ENCODE data around the gene POLR2I.

Gene POLR2I

DNA sequence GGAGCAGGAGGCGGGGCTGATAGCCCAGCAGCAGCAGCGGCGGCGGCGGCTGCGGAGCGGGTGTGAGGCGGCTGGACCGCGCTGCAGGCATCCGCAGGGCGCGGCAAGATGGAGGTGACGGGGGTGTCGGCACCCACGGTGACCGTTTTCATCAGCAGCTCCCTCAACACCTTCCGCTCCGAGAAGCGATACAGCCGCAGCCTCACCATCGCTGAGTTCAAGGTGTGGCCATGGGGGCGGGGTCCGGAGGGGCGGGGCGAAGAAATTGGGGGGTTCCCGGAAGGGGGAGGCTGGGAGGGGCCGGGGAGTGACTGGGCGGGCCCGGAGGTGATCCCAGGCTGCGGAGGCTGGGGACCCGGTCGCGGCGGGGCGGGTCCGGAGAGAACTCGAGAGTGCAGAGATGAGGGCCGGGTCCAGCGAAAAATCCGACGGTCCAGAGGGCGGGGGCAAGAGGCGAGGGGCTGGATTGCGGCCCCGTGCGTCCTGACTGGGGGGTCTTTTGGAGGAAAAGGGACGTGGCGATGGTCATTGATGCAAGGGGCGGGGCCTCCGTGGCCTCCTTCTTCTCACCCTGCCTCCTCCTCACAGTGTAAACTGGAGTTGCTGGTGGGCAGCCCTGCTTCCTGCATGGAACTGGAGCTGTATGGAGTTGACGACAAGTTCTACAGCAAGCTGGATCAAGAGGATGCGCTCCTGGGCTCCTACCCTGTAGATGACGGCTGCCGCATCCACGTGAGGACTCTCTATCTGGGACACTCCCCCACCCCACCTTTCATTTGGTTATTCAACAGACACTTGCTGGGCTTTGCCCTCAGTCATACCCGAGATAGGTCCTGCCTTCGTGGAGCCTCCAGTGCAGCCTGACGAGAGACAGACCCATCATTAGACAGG is 1.0 kb upstream of the POLR2I start, which contains the start of gene TBCB (continued):
- TF ChIP-seq, protein P1, sequence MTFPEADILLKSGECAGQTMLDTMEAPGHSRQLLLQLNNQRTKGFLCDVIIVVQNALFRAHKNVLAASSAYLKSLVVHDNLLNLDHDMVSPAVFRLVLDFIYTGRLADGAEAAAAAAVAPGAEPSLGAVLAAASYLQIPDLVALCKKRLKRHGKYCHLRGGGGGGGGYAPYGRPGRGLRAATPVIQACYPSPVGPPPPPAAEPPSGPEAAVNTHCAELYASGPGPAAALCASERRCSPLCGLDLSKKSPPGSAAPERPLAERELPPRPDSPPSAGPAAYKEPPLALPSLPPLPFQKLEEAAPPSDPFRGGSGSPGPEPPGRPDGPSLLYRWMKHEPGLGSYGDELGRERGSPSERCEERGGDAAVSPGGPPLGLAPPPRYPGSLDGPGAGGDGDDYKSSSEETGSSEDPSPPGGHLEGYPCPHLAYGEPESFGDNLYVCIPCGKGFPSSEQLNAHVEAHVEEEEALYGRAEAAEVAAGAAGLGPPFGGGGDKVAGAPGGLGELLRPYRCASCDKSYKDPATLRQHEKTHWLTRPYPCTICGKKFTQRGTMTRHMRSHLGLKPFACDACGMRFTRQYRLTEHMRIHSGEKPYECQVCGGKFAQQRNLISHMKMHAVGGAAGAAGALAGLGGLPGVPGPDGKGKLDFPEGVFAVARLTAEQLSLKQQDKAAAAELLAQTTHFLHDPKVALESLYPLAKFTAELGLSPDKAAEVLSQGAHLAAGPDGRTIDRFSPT (tag by site-specific recombination; IDR thresholded peaks at IDR 0.05): no peak
- TF ChIP-seq, protein P2, sequence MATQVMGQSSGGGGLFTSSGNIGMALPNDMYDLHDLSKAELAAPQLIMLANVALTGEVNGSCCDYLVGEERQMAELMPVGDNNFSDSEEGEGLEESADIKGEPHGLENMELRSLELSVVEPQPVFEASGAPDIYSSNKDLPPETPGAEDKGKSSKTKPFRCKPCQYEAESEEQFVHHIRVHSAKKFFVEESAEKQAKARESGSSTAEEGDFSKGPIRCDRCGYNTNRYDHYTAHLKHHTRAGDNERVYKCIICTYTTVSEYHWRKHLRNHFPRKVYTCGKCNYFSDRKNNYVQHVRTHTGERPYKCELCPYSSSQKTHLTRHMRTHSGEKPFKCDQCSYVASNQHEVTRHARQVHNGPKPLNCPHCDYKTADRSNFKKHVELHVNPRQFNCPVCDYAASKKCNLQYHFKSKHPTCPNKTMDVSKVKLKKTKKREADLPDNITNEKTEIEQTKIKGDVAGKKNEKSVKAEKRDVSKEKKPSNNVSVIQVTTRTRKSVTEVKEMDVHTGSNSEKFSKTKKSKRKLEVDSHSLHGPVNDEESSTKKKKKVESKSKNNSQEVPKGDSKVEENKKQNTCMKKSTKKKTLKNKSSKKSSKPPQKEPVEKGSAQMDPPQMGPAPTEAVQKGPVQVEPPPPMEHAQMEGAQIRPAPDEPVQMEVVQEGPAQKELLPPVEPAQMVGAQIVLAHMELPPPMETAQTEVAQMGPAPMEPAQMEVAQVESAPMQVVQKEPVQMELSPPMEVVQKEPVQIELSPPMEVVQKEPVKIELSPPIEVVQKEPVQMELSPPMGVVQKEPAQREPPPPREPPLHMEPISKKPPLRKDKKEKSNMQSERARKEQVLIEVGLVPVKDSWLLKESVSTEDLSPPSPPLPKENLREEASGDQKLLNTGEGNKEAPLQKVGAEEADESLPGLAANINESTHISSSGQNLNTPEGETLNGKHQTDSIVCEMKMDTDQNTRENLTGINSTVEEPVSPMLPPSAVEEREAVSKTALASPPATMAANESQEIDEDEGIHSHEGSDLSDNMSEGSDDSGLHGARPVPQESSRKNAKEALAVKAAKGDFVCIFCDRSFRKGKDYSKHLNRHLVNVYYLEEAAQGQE (tag by site-specific recombination; IDR thresholded peaks at IDR 0.05): peak; percentile 33
- TF ChIP-seq ZNF514 (tag by site-specific recombination; IDR thresholded peaks at IDR 0.05): no peak
- TF ChIP-seq KLF9 (tag by site-specific recombination; IDR thresholded peaks at IDR 0.05; ENCODE audit: low read depth): peak; percentile 98
- TF ChIP-seq GLIS2 (tag by site-specific recombination; IDR thresholded peaks at IDR 0.05): peak; percentile 91
- no peak for TF ChIP-seq ZNF626 (tag by site-specific recombination; IDR thresholded peaks at IDR 0.05)
- TF ChIP-seq, protein P3, sequence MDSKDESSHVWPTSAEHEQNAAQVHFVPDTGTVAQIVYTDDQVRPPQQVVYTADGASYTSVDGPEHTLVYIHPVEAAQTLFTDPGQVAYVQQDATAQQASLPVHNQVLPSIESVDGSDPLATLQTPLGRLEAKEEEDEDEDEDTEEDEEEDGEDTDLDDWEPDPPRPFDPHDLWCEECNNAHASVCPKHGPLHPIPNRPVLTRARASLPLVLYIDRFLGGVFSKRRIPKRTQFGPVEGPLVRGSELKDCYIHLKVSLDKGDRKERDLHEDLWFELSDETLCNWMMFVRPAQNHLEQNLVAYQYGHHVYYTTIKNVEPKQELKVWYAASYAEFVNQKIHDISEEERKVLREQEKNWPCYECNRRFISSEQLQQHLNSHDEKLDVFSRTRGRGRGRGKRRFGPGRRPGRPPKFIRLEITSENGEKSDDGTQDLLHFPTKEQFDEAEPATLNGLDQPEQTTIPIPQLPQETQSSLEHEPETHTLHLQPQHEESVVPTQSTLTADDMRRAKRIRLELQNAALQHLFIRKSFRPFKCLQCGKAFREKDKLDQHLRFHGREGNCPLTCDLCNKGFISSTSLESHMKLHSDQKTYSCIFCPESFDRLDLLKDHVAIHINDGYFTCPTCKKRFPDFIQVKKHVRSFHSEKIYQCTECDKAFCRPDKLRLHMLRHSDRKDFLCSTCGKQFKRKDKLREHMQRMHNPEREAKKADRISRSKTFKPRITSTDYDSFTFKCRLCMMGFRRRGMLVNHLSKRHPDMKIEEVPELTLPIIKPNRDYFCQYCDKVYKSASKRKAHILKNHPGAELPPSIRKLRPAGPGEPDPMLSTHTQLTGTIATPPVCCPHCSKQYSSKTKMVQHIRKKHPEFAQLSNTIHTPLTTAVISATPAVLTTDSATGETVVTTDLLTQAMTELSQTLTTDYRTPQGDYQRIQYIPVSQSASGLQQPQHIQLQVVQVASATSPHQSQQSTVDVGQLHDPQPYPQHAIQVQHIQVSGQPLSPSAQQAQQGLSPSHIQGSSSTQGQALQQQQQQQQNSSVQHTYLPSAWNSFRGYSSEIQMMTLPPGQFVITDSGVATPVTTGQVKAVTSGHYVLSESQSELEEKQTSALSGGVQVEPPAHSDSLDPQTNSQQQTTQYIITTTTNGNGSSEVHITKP (tag by site-specific recombination; IDR thresholded peaks at IDR 0.05): peak; percentile 79
- TF ChIP-seq ZNF140 (tag by site-specific recombination; IDR thresholded peaks at IDR 0.05): no peak
- TF ChIP-seq ZNF544 (tag by site-specific recombination; IDR thresholded peaks at IDR 0.05): no peak
- TF ChIP-seq ZNF324 (tag by site-specific recombination; IDR thresholded peaks at IDR 0.05): peak; percentile 68
- TF ChIP-seq, protein P4, sequence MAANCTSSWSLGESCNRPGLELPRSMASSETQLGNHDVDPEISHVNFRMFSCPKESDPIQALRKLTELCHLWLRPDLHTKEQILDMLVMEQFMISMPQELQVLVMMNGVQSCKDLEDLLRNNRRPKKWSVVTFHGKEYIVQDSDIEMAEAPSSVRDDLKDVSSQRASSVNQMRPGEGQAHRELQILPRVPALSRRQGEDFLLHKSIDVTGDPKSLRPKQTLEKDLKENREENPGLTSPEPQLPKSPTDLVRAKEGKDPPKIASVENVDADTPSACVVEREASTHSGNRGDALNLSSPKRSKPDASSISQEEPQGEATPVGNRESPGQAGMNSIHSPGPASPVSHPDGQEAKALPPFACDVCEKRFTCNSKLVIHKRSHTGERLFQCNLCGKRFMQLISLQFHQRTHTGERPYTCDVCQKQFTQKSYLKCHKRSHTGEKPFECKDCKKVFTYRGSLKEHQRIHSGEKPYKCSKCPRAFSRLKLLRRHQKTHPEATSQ (tag by site-specific recombination; IDR thresholded peaks at IDR 0.05): 0 out of 2 replicates have a peak, but pooled peaks have one; percentile 55
- peak; percentile 55 for TF ChIP-seq ZFHX2 (tag by site-specific recombination; conservative IDR thresholded peaks at IDR 0.05)
- peak; percentile 91 for TF ChIP-seq KLF16 (tag by site-specific recombination; IDR thresholded peaks at IDR 0.05)
- no peak for TF ChIP-seq PRDM1 (tag by site-specific recombination; IDR thresholded peaks at IDR 0.05)
- no peak; the same call in 1 of the 2 replicates for TF ChIP-seq ZNF560 (tag by site-specific recombination; IDR thresholded peaks at IDR 0.05; ENCODE audit: borderline replicate concordance)
- no peak for TF ChIP-seq ZNF16 (tag by site-specific recombination; IDR thresholded peaks at IDR 0.05; ENCODE audit: low read depth)
- no peak for TF ChIP-seq ZNF707 (tag by site-specific recombination; IDR thresholded peaks at IDR 0.05)
- TF ChIP-seq, protein P5, sequence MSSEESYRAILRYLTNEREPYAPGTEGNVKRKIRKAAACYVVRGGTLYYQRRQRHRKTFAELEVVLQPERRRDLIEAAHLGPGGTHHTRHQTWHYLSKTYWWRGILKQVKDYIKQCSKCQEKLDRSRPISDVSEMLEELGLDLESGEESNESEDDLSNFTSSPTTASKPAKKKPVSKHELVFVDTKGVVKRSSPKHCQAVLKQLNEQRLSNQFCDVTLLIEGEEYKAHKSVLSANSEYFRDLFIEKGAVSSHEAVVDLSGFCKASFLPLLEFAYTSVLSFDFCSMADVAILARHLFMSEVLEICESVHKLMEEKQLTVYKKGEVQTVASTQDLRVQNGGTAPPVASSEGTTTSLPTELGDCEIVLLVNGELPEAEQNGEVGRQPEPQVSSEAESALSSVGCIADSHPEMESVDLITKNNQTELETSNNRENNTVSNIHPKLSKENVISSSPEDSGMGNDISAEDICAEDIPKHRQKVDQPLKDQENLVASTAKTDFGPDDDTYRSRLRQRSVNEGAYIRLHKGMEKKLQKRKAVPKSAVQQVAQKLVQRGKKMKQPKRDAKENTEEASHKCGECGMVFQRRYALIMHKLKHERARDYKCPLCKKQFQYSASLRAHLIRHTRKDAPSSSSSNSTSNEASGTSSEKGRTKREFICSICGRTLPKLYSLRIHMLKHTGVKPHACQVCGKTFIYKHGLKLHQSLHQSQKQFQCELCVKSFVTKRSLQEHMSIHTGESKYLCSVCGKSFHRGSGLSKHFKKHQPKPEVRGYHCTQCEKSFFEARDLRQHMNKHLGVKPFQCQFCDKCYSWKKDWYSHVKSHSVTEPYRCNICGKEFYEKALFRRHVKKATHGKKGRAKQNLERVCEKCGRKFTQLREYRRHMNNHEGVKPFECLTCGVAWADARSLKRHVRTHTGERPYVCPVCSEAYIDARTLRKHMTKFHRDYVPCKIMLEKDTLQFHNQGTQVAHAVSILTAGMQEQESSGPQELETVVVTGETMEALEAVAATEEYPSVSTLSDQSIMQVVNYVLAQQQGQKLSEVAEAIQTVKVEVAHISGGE (tag by site-specific recombination; conservative IDR thresholded peaks at IDR 0.05; ENCODE audit: low read depth): peak; percentile 61
- TF ChIP-seq ZNF112 (tag by site-specific recombination; IDR thresholded peaks at IDR 0.05): no peak
- peak; percentile 64 for TF ChIP-seq ZBTB7A (tag by site-specific recombination; IDR thresholded peaks at IDR 0.05; ENCODE audit: low read depth)
- TF ChIP-seq ZNF335 (tag by site-specific recombination; conservative IDR thresholded peaks at IDR 0.05): peak; percentile 90
- 0 out of 2 replicates have a peak, but pooled peaks have one; percentile 33 for TF ChIP-seq ZNF423 (tag by site-specific recombination; IDR thresholded peaks at IDR 0.05)
- peak; percentile 53 for TF ChIP-seq SP7 (tag by site-specific recombination; IDR thresholded peaks at IDR 0.05)
